HG02840 (cell line): ENCODE results near the gene RAD9A.
"Not testable (repeated sequence)": the region's sequence is repeated elsewhere in the genome, so short reads cannot be mapped to it uniquely, and the experiment has no call there.

Source experiments
- ATAC-seq: cut with Tn5 transposase; IDR thresholded peaks from one replicate; pipeline ENCODE4 v1.9.1; 2021; ENCODE audit warnings: mild to moderate bottlenecking, moderate library complexity, moderate number of reproducible peaks; ENCODE audit not compliant: unreplicated experiment, low FRiP score

The RAD9A gene

DNA sequence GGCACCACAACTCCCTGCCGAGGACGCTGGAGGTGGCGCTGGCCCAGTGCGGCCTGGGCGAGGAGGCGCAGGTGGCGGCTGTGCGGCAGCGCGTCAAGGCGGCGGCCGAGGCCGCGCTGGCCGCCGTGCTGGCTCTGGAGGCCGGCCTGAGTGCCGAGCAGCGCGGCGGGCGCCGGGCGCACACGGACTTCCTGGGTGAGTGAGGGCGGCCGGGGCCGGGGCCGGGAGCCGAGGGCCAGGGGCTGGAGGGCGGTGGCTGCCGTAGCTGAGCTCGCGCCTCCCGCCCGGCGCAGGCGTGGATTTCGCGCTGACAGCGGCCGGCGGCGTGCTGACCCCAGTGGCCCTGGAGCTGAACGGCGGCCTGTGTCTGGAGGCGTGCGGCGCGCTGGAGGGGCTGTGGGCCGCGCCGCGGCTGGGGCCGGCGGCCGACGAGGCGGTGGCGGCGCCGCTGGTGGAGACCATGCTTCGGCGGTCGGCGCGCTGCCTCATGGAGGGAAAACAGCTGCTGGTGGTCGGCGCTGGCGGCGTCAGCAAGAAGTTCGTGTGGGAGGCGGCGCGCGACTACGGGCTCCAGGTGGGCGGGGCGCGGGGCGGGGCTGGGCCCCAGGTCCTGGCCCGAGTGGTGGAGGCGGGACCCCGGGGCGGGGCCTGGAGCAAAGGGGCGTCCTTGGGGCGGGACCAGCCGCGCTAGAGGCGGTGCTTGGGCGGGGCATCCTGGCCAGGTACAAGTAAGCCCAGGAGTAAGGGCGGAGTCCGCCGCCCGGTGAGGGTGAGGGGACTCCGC lies 29.1 kb downstream of the RAD9A start:
- peak; percentile 77 for ATAC-seq

DNA sequence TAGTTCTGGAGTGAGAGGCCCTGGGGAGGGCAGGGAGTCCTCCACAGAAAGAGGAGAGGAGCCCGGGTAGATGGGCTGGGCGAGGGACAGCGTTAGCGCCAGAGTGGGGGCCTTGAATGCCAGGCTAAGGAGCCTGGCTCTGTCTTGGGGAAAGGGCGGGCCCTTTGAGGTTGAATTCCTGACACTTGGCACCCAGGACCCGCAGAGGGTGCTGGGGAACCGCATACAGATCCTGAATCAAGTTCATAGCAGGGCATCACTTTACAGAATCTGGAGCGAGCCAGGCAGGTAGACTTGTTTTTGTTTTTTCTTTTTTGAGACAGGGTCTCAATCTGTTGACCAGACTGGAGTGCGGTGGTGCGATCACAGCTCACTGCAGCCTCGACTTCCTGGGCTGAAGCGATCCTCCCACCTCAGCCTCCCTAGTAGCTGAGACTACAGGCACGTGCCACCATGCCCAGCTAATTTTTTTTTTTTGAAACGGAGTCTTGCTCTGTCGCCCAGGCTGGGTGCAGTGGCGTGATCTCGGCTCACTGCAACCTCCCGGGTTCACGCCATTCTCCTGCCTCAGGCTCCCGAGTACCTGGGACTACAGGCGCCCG lies 29.7 kb downstream of the RAD9A start:
- ATAC-seq: no peak

DNA sequence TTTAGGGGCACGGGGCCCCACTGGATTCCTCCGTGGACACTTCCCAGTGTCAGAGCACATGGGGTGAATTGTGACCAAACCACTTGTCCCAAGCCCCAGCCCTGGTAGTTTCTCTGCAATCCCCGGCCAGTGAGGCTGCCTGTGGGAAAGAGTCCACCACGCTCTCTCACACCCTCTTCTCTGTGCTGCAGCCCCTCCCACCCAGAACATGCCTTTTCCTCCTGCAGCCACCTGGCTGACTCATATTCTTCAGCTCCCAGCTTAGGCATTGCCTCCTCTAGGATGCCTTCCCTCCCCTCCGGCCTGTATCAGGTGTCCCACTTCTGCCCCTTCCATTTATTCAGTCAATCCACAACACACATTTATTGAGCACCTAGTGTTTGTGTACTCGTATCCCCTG lies 31.1 kb downstream of the RAD9A start:
- no peak for ATAC-seq

DNA sequence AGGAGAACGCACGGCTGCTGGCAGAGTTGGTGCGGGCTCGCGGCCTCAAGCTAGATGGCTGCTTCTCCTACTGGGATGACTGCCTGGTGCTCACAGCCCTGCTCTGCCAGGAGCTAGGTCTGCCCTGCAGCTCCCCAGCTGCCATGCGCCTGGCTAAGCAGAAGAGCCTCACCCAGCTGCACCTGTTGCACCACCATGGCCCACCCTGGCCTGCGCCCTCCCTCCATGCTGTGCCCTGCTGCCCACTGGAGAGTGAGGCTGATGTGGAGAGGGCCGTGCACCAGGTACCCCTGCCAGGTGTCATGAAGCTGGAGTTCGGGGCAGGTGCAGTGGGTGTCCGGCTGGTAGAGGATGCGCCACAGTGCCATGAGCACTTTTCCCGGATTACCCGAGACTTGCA lies 31.7 kb downstream of the RAD9A start:
- no peak for ATAC-seq

DNA sequence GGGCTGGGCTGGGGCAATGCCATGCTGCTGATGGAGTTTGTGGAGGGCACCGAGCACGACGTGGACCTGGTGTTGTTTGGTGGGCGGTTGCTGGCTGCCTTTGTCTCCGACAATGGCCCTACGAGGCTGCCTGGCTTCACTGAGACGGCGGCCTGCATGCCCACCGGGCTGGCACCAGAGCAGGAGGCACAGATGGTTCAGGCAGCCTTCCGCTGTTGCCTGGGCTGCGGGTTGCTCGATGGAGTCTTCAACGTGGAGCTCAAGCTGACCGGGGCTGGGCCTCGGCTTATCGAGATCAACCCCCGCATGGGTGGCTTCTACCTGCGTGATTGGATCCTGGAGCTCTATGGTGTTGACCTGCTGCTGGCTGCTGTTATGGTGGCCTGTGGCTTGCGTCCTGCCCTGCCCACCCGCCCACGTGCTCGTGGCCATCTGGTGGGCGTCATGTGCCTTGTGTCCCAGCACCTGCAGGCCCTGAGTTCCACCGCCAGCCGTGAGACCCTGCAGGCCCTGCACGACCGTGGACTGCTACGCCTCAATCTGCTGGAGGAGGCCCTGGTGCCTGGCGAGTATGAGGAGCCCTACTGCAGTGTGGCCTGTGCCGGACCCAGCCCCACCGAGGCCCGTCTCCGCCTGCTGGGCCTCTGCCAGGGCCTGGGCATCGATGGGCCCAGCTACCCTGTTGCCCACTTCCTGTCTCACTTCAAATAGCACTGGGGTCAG lies 32.3 kb downstream of the RAD9A start:
- ATAC-seq: no peak

DNA sequence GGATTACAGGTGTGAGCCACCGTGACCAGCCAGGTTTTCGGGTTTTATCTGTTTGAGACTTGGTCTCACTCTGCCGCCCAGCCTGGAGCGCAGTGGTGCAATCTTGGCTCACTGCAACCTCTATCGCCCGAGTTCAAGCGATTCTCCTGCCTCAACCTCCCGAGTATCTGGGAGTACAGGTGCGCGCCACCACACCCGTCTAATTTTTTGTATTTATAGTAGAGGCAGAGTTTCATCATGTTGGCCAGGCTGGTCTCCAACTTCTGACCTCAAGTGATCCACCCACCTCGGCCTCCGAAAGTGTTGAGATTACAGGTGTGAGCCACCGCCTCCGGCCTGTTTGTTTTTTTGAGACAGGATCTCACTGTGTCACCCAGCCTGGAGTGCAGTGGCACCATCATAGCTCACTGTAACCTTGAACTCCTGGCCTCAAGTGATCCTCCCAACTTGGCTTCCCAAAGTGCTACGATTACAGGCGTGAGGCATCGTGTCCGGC lies 35.6 kb downstream of the RAD9A start:
- ATAC-seq: not testable (repeated sequence)

DNA sequence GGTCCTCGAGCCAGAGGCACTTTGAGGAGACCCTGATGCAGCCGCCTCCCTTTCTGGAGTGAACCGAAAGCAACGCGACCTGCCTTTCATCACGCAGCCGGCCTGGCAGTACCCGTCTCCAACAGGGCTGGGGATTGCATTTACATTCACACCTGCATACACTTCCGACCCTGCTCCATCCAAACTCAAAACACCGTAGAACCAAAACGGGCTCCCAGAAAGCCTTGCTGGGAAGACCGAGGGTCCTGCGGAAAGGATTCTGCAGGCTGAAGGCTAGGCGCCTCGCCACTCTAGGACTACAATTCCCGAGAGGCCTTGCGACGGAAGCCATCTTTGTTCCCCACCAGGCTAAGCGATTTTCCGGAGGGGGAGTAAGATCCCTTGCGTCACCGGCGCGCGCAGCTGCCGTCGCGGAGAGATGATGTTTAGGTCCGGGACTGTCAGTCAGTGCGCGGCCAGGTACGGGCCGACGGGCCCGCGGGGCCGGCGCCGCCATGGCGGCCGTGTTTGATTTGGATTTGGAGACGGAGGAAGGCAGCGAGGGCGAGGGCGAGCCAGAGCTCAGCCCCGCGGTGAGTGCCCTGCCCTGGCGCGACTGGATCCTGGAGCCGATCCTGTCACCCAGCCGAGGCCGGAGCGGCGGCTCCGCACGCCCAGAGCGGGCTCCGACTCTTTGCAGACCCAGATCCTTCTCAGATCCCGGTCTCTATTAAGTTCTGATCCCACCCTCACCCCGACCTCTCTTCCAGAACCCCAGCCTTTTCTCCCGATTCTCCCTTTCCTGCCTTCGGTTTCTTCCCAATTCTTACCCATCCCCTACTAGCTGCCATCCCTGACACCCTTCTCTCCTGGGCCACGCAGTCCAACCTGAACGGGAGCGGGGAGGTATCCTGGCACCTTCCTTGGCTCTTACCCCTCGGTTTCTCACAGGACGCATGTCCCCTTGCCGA lies 36.5 kb downstream of the RAD9A start, which contains the start of gene RPS6KB2:
TSS of gene RPS6KB2 (plus strand) at position 443 of the 950 bp plus-strand sequence. CDS start at position 495, 52 bp downstream.
- ATAC-seq: peak; percentile 76

DNA sequence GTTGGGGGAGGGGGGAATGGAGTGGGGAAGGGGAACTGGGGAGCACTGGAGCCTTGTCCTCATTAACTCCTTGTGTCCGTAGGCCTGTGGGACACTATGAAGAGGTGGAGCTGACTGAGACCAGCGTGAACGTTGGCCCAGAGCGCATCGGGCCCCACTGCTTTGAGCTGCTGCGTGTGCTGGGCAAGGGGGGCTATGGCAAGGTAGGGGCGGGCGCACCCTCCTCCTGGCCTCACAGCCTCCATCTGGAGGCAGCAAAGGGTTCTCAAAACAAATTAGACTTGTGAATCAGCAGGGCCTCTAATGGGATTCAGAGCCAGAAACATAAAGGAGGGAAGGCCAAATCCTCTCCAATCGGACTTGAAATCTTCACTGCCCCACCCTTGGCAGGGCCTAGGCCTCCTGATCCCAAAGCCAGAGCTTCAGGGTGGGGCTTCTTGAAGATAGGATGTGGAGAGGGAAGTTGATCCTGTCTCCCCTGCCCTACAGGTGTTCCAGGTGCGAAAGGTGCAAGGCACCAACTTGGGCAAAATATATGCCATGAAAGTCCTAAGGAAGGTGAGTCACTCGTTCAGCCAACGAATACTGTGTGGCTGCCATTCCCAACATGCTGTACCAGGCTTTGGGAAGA lies 37.4 kb downstream of the RAD9A start:
- ATAC-seq: no peak

DNA sequence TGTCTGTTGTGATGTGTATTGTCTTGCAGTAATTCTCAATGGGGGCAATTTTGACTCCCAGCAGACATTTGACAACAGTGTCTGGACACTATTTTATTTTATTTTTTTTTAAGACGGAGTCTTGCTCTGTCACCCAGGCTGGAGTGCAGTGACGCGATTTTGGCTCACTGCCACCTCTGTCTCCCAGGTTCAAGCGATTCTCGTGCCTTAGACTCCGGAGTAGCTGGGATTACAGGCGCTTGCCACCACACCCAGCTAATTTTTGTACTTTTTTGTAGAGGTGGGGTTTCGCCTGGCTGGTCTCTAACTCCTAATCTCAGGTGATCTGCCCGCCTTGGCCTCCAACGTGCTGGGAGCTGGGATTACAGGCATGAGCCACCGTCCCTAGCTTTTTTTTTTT lies 37.9 kb downstream of the RAD9A start:
- ATAC-seq: no peak

DNA sequence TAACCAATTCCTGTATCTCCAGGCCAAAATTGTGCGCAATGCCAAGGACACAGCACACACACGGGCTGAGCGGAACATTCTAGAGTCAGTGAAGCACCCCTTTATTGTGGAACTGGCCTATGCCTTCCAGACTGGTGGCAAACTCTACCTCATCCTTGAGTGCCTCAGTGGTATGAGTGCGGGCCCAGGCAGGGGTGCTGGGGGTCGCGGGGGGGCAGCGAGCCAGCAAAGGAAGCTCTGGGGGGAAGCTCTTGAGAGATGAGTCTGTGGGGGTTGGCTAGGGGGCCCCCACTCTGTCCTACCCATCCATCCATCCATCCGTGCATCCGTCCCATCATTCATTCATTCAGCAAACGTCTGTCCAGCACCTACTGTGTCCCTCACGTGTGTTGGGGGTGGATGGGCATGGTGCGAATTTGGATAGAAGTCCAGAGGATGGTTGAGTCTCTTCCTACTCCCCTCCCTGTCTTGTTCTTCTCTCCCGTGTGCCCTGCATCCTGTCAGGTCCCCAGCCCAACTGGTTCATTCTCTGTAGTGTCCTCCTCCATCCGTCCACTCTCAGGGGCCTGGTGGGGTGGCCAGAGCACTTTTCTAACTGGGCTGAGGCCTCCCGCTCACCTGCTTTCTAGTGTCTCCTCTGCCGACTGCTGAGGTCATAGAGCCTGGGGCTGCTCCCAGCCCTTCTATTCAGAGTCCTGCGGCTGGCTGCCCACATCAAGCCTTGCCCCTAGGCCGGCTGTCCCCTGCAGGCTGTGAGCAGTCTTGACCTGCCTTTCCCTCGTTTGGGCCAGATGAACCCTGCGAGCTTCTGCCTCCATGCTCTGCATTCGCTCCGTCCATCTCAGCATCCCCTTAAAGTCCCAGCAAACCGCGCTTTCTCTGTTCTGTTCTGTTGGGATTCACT lies 39.8 kb downstream of the RAD9A start:
- no peak for ATAC-seq

DNA sequence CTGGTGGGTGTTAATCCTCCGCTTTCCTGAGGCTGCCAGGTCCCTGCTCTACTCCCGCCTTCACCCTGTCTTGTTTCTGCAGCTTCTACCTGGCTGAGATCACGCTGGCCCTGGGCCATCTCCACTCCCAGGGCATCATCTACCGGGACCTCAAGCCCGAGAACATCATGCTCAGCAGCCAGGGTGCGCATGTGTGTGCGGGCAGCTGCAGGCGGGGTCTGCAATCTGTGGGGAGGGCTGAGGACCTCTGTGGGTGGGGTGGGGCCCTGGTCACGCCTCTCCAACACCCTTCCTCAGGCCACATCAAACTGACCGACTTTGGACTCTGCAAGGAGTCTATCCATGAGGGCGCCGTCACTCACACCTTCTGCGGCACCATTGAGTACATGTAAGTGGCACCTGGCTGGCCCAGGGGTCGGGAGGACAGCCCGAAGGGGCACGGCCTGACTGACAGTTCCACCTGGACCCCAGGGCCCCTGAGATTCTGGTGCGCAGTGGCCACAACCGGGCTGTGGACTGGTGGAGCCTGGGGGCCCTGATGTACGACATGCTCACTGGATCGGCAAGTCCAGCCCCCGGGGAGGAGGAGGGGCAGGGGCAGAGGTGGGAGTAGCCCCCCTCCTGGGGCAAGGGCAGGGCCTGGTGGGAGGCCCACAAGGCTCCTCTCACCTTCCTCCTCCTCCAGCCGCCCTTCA lies 41.0 kb downstream of the RAD9A start:
- ATAC-seq: no peak

DNA sequence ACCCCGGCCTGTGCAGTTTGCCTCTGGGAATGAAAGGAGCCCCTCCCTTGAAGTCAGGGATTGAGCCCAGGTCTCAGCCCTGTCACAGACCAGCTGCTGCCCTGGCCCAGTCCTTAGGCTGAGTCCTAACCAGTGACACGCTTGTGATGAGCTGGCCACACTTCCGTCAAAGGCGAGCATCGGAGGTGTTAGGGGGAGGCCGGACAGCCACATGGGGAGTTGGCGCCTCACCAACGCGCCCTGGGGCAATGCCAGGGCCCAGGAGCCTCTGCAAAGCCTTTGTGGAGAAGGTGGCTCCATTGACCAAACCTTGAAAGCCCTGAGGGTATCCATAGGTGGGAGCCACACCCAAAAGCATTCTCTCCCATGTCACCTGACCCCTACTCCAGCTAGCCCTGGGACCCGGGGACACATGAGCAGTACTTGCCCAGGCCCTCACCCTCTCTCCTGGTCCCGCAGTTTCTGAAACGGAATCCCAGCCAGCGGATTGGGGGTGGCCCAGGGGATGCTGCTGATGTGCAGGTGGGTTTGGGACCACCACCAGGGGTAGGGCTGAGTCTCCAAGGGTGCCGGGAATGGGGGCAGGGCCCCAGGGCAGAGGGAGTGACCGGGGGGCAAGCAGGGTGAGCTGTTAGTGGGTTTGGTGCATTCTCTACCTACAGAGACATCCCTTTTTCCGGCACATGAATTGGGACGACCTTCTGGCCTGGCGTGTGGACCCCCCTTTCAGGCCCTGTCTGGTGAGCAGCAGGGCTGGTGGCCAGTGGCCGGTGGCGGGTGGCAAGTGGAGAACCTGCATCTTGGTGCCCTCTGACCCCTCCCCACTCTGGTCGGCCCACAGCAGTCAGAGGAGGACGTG lies 42.0 kb downstream of the RAD9A start:
- ATAC-seq: no peak

DNA sequence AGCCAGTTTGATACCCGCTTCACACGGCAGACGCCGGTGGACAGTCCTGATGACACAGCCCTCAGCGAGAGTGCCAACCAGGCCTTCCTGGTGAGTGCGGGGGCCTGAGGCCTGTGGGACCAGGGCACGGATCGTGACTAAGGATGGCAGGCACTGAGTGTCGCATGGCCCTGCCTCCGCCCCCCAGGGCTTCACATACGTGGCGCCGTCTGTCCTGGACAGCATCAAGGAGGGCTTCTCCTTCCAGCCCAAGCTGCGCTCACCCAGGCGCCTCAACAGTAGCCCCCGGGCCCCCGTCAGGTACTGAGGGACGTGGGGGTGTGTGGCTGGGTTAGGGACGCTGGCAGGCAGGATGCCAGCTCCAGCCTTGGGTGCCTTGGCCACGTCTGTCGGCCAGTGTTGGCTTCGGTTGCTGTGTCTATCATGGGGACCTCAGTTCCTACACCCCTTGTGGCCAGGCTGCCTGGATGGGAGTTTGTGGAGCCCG lies 42.7 kb downstream of the RAD9A start:
- ATAC-seq: no peak

DNA sequence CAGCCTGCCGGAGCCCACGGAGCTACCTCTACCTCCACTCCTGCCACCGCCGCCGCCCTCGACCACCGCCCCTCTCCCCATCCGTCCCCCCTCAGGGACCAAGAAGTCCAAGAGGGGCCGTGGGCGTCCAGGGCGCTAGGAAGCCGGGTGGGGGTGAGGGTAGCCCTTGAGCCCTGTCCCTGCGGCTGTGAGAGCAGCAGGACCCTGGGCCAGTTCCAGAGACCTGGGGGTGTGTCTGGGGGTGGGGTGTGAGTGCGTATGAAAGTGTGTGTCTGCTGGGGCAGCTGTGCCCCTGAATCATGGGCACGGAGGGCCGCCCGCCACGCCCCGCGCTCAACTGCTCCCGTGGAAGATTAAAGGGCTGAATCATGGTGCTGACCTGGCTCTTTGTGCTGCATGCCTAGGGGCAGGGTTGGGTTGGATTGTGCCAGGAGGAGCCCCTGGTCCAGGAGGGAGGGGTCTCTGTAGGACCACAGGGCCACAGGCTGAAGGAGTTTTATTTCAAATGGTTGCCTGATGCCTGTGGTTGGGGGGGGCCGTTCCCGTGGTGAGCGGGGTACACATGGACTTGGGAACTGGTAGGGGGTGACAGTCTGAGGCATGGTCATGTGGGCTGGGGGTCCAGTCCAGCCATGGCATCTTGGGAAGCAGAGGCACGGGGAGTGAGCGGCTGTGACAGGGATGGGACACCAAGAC lies 43.4 kb downstream of the RAD9A start:
- ATAC-seq: no peak

DNA sequence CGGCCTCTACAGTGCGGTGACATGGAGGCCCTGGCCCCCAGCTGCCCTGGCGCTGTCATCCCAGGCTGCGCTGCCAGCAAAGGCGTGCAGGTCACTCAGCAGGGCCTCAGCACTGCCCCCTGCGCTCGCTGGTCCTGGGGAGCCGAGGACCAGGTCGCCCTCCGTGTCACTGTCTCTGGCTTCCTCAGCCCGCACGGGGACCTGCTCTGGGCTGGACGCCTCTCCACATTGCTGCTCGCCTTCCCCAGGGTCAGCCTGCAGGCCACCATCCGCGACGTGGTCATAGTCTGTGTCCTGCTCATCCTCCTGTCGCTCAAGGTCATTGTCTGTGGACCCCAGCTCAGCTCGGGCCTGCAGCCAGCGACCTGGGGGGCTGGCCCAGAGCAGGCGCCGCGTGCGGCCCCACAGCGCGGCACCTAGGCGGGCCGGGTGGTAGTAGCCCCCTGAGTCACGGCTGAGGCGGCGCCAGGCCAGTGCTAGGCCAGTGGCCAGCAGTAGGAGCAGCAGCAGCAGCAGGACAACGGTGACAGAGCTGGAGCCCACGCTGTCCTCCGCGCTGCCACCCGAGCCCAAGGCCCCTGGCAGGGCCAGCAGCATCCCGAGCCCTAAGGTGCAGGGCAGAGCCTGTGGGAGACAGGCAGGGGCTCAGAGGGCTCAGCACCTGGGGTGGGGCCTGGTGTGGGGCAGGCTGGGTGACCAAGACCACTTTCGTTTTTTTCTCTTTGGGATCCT lies 44.1 kb downstream of the RAD9A start:
- ATAC-seq: no peak
